ENCODE measurements around the gene FRMD4B.

The FRMD4B gene

DNA sequence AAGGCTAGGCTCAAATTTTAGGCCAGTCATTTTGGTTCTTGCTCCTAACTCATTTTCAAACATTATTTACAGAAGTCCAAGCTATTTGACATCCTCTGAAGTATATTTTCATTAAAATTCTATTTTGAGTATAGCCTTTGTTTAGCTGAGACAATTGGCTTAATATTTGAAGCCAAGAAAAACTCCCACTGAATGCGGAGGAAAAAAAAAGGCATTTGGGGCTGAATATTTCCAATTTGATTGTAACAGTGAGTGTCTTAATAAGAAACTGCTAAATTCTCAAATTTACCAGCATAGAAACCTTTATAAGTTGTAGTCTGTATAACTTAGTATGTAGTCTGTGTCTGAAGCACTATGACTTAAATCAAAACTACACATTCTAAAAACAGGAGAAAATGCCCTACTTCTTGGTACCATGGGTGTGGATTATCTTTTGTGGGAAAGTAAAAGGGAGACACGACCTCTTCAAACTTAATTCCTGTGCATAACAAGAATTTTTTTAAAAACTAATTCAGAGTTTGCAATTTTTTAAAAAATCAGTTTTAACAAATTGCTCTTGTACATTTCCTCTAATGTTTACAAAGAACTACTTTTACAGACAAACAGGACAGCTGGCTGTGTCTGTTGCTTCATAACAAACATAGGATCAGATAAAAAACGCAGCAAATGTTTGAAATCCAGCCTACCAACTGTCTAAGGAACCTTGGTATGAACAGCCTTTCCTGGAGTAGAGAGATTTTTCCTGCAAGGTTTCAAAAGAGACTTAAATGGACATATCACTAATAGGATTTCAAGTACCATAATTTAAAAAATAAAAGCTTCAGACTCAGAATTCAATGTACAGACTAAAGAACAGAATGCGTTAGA lies 210.8 kb downstream of the FRMD4B start:
- peak; percentile 40 for DNase-seq (ENCODE audit: low spot score)

DNA sequence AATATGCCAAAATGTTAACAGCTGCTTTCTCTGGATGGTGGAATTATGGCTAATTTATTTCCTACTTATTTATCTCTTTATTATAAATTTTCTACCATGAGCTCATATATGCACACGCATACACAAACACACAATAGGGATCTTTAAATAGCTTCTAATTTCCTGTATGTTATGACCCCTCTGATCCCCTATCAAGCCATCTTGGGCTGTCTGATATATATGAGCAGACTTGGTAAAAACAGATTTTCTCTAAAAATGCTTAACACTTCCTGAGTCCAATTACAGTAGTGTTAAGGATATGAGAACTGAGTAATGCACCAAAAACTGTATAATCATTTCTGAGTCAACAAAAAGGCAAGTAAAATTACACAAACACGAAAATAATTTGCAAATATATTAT lies 211.4 kb downstream of the FRMD4B start:
- no peak for DNase-seq (ENCODE audit: low spot score)

DNA sequence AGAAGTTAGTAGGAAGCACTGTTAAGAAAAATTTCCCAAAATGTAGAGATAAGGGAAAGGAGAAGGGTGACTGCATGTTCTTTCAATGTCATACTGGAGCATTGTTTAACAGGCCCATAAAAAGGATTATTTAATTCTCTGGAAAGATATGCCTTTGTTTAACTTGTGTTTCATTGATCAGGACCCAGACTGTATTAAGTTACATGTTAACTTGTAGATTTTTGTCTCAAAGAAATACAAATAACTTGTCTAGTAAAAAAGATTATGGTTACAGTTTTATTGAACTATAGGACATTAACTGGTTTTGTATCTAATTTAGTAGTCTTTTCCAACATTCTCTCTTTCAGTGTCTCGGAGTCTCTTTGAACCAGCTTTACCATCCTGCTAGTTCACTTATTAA lies 213.8 kb downstream of the FRMD4B start:
- no peak for DNase-seq (ENCODE audit: low spot score)

DNA sequence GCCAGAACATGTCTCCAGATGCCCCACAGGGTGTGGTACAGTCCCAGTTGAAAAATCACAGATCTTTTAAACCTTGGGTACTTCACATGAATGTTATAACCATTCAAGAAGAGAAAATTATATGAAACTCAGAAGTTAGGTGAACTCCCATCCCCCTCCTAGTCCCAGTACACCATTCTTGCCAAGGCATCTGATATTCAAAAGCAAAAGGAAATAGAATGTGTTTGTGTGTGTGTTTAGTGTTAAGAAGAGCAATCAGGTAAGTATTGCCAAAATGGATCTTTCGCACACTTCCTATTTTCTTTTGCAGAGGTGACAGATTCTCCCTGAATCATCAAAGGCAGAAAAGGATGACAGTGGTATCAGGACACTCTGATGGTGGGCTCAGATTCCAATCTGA lies 219.4 kb downstream of the FRMD4B start:
- no peak for DNase-seq (ENCODE audit: low spot score)

- no peak for DNase-seq (ENCODE audit: low spot score)
Observed at GRCh38 chr3:69165744-69166143, 220.1 kb downstream of the FRMD4B start.

DNA sequence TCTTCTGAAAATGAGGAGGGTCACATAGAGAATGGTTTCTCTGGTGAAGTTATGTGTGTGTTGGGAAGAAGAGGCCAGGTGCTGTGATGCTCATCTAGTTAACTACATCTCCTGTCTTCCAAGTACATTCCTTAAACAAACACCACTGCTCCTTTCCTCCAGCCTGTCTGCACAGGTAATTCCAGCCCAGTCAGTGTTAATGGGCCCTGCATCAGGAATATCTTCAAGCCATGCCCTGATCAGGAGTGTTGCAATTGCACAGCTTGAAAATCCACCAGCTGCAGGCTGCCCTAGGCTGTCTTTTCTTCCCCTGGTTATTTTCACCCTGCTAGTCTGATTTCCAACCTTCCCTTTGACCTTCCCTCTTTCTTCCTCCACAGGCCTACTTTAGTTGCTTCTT lies 221.6 kb downstream of the FRMD4B start:
- no peak for DNase-seq (ENCODE audit: low spot score)

DNA sequence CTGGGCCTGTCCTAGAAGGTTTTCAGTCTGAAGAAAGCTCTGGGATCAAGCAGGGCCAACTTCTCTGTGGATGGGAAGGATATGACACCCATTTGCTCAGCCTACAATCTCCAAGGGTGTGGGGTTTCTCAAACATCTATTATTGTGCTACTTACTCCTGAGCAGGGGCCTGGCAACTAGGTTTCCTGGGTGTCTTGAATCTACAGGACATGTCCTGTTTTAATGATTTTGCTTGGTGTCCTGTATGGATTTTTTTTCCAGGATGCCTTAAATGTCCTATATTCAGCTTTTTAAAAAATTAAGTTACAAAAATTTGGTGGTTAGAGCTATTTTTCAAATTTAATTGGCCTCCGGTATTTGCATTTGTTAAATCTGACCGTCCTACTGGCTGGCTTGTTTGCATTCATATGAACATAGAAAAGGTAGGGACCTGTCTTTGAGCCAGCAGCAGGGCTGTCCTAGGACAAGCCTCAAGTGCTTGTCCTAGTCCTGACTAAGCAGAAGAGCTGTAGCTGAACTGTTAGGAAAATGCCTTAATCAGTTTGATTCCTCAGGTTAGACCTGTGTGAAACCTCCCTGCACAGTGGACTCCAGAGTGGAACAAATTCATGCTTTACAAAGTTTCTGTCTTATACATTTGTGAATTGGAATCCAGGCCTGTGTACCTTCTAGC lies 223.4 kb downstream of the FRMD4B start:
- no peak for DNase-seq (ENCODE audit: low spot score)

DNA sequence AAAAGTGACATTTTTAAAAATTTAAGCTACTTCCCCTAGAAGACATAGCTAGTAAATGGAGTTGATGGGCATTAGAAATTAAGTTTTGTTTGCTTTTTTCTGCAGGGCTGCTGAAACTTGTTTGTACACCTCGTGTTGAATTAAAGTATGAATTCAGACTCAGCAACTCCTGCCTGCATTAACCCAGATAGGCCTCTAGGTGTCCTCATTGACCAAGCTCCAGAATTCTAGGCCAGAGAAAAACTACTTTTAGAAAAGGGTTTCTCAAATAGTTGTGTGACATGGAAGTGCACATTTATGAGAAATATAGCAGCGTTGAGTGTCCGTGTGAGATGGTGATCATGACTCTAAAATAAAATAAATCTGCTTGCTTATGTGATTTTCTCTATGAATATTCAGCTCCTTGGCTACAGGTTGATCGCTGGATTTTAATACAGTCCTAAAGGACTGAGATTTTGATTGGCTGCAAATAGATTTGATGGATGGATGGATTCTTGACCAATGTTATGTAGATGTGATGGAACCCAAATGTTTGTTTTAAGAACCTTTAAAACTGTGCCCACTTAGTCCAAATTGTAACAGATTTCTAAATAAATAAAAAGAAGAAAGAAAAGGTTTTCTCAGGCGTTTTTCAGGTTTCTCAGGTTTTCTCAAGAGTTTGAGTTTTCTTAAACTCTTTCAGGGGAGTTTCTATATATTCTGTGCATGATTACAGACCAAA lies 224.1 kb downstream of the FRMD4B start:
- DNase-seq (ENCODE audit: low spot score) = peak; percentile 76

DNA sequence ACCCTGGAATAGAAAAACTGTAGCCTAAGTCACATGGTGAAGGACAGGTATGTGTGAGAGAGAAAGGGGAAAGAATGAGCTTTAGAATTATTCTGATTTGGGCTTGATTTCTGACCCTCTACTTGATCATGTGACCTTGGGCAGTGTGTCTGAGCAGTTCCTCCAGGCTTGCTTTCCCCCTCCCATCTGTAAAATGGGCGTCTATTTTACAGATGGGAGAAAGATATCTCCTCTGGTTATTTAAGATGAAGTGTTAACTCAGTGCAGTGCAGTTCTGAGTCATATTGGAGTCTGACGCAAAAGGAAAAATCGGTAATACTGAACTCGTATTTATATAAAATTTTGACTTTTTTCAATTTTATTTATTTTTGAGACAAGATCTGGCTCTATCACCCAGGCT lies 225.4 kb downstream of the FRMD4B start:
- DNase-seq (ENCODE audit: low spot score) = peak; percentile 42

GRCh38 chr3:69160107-69160506 lies 225.8 kb downstream of the FRMD4B start:
- DNase-seq (ENCODE audit: low spot score) = no peak

DNA sequence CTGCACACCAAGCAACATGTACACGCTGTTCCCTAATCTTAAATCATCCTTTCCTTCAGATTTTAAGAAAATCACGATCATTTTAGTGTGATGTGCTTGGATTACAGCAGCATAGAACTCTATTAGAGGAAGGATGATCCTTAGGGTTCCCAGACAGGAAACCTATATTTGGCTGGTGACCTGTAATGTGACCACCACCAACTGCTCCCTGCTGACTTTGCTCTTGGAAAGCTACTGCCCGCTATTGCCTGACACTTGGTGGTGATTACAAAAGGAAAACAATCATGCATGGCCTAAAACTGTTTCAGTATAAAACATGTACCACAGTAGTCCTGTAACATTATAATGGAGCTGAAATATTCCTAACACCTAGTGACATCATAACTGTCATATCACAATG lies 236.3 kb downstream of the FRMD4B start:
- DNase-seq (ENCODE audit: low spot score) = no peak

GRCh38 chr3:69145688-69146087 lies 240.2 kb downstream of the FRMD4B start:
- no peak for DNase-seq (ENCODE audit: low spot score)

DNA sequence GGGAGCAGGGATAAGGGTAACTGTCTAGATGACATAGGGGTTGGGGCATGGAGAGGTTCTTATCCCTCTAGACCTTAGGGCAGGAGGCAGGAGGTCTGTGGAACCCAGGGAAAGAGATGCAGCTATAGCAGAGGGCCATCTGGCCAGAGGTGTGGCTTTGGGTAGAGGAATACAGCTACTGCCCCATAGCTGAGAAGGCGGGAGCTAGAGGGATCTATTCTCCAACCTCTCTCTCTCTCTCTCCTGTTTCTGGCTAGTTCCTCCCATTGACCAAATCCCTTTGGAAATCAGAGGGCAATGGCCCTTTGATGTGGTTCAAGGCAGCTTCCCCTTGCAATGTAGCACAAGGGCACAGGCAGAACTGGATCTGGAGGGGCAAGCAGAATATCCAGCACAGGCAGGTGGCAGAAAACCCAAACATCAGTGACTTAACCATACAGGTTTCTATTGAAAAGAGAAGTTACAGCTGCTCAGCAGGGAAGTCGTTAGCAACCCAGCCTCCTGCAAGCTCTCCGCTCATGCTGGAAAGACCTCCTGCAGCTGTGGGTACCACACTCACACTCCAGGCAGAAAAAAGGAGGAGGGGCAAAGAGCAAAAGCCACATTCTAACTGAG lies 241.2 kb downstream of the FRMD4B start:
- DNase-seq (ENCODE audit: low spot score) = no peak

GRCh38 chr3:69143612-69144011 lies 242.3 kb downstream of the FRMD4B start:
- no peak for DNase-seq (ENCODE audit: low spot score)

- no peak for DNase-seq (ENCODE audit: low spot score)
Observed at GRCh38 chr3:69142797-69143454, 243.0 kb downstream of the FRMD4B start.

GRCh38 chr3:69142090-69142489 lies 243.8 kb downstream of the FRMD4B start:
- no peak for DNase-seq (ENCODE audit: low spot score)

GRCh38 chr3:69141313-69141712 lies 244.6 kb downstream of the FRMD4B start:
- DNase-seq (ENCODE audit: low spot score) = no peak

- DNase-seq (ENCODE audit: low spot score) = no peak
Observed at GRCh38 chr3:69137412-69137811, 248.5 kb downstream of the FRMD4B start.

GRCh38 chr3:69137005-69137404 lies 248.9 kb downstream of the FRMD4B start:
- no peak for DNase-seq (ENCODE audit: low spot score)

GRCh38 chr3:69130689-69131088 lies 255.2 kb downstream of the FRMD4B start:
- DNase-seq (ENCODE audit: low spot score) = peak; percentile 14

GRCh38 chr3:69129531-69129930 lies 256.4 kb downstream of the FRMD4B start:
- DNase-seq (ENCODE audit: low spot score) = no peak

DNA sequence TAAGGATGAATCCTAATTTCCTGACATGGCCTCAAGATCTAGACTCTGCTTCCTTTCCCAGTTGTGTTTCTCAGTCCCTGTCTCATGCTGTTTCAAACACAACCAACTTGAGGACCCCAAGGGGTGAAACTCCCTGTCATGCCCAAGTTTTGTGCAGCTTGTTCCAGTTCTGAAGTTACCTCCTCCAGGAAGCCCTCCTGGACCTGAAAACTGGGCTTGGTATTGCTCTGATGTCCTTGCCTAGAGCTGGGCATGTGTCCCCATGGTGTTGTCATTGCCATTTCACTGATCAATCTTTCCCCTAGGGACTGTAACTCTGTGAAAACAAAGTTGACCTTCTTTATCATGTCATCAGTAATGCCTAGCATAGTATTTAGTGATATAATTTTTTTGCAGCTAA lies 257.4 kb downstream of the FRMD4B start:
- DNase-seq (ENCODE audit: low spot score) = no peak
